GM23338 (cell line): ENCODE measurements around the gene RXFP1. TPM values are rescaled to one million over a fixed set of nuclear protein-coding genes. Genes with fewer than 3 reads are reported as not detected.

ENCODE experiments used
- ATAC-seq: fragments of 200-7000 bp; cut with Tn5 transposase; 3 replicates; pipeline ENCODE4 v1.9.1; 2020
- DNase-seq: peaks from one replicate; pipeline ENCODE4 v3.0.0-alpha.2; 2015; ENCODE audit warnings: low spot score
- H2AFZ ChIP-seq: fragments of 200-600 bp; sonication (generic); 2 replicates; pipeline ENCODE4 v1.8.0; 2016; ENCODE audit warnings: antibody characterized with exemption, mild to moderate bottlenecking, moderate library complexity
- H3F3A ChIP-seq: fragments of 200-600 bp; sonication (generic); replicated peaks from 2 replicates; pipeline ENCODE4 v1.8.0; 2017; ENCODE audit warnings: antibody characterized with exemption, mixed run types, low read depth
- H3K27ac ChIP-seq: fragments of 200-600 bp; sonication (generic); 2 replicates; pipeline ENCODE4 v1.6.1; 2016; ENCODE audit warnings: low read depth
- H3K27me3 ChIP-seq: fragments of 200-600 bp; sonication (generic); 2 replicates; pipeline ENCODE4 v1.8.0; 2016; ENCODE audit warnings: mild to moderate bottlenecking, mixed run types, moderate library complexity; ENCODE audit not compliant: insufficient read depth
- H3K36me3 ChIP-seq: fragments of 200-600 bp; sonication (generic); 2 replicates; pipeline ENCODE4 v1.8.0; 2016; ENCODE audit warnings: mild to moderate bottlenecking; ENCODE audit not compliant: insufficient read depth
- H3K4me1 ChIP-seq: fragments of 200-600 bp; sonication (generic); 2 replicates; pipeline ENCODE4 v1.8.0; 2016; ENCODE audit warnings: mild to moderate bottlenecking, moderate library complexity; ENCODE audit not compliant: insufficient read depth
- H3K4me2 ChIP-seq: fragments of 200-600 bp; sonication (generic); 2 replicates; pipeline ENCODE4 v1.7.1; 2017; ENCODE audit warnings: mixed run types
- H3K4me3 ChIP-seq: fragments of 200-600 bp; sonication (generic); 2 replicates; pipeline ENCODE4 v1.6.1; 2016; ENCODE audit warnings: mixed run types
- H3K79me2 ChIP-seq: fragments of 200-600 bp; sonication (generic); replicated peaks from 2 replicates; pipeline ENCODE4 v1.8.0; 2017; ENCODE audit warnings: mild to moderate bottlenecking; ENCODE audit not compliant: insufficient read depth
- H3K9me2 ChIP-seq: fragments of 200-600 bp; sonication (generic); 2 replicates; pipeline ENCODE4 v1.8.0; 2017; ENCODE audit not compliant: insufficient read depth
- H4K20me1 ChIP-seq: fragments of 200-600 bp; sonication (generic); replicated peaks from 2 replicates; pipeline ENCODE4 v1.8.0; 2017; ENCODE audit warnings: mild to moderate bottlenecking; ENCODE audit not compliant: insufficient read depth
- H3K27ac Mint-ChIP-seq: 2 replicates; pipeline ENCODE4 v1.8.0; 2020; ENCODE audit warnings: inconsistent platforms, mild to moderate bottlenecking, moderate library complexity, mixed read lengths
- H3K27me3 Mint-ChIP-seq: 3 replicates; pipeline ENCODE4 v1.8.0; 2022; ENCODE audit warnings: low read depth, mild to moderate bottlenecking, moderate library complexity, mixed read lengths, inconsistent platforms; ENCODE audit not compliant: insufficient read depth, poor library complexity
- H3K36me3 Mint-ChIP-seq: 3 replicates; pipeline ENCODE4 v1.8.0; 2021; ENCODE audit warnings: low read depth, mild to moderate bottlenecking, inconsistent platforms, moderate library complexity, mixed read lengths
- H3K4me1 Mint-ChIP-seq: 3 replicates; pipeline ENCODE4 v1.8.0; 2020; ENCODE audit warnings: mild to moderate bottlenecking, inconsistent platforms, mixed read lengths
- H3K4me3 Mint-ChIP-seq: 3 replicates; pipeline ENCODE4 v1.8.0; 2021; ENCODE audit warnings: moderate library complexity, mild to moderate bottlenecking, inconsistent platforms, mixed read lengths
- H3K9me3 Mint-ChIP-seq: 3 replicates; pipeline ENCODE4 v1.8.0; 2020; ENCODE audit warnings: moderate library complexity, mild to moderate bottlenecking, inconsistent platforms, mixed read lengths
- CREB1 ChIP-seq: fragments of 250-450 bp; sonication (Bioruptor Pico); IDR thresholded peaks from 2 replicates; pipeline ENCODE4 v1.5.0; 2020; ENCODE audit warnings: low read depth, mild to moderate bottlenecking, moderate library complexity
- EZH2phosphoT487 ChIP-seq: fragments of 200-600 bp; sonication (generic); IDR thresholded peaks from one replicate; pipeline ENCODE4 v1.8.1; 2018; ENCODE audit warnings: antibody characterized with exemption; ENCODE audit not compliant: unreplicated experiment
- JUNB ChIP-seq: IDR thresholded peaks from one replicate; pipeline ENCODE4 v1.6.1; 2016; ENCODE audit warnings: antibody characterized with exemption; ENCODE audit not compliant: unreplicated experiment
- NANOG ChIP-seq: IDR thresholded peaks from 2 replicates; pipeline ENCODE4 v1.6.1; 2016; ENCODE audit warnings: antibody characterized with exemption, borderline replicate concordance
- ZNF114 ChIP-seq: fragments of 250-450 bp; sonication (Bioruptor Pico); IDR thresholded peaks from 2 replicates; pipeline ENCODE4 v1.5.0; 2020; ENCODE audit warnings: mild to moderate bottlenecking, moderate library complexity
- ZNF331 ChIP-seq: fragments of 250-450 bp; sonication (Bioruptor Pico); IDR thresholded peaks from 2 replicates; pipeline ENCODE4 v1.5.0; 2020; ENCODE audit warnings: low read depth, mild to moderate bottlenecking, moderate library complexity
- polyA plus RNA-seq: library from polyadenylated mRNA; unstranded; fragments of >200 nt; fragmentation: Nextera tagmentation; extraction: Ambion mirVana; gene quantifications from 2 replicates; pipeline ENCODE4 v1.2.1, GENCODE V29; 2016
- total RNA-seq: library from RNA; depleted of rRNA; stranded (reverse); fragments of >200 nt; shearing (Covaris generic); gene quantifications from 2 replicates; pipeline ENCODE4 v1.2.3, GENCODE V29; 2014
- TF ChIP-seq, protein P1 (sequence below): IDR thresholded peaks from 2 replicates; pipeline ENCODE4 v1.6.1; 2016; ENCODE audit warnings: antibody characterized with exemption
- TF ChIP-seq, protein P2 (sequence below): fragments of 250-450 bp; sonication (Bioruptor Pico); IDR thresholded peaks from 2 replicates; pipeline ENCODE4 v1.5.0; 2020; ENCODE audit warnings: mild to moderate bottlenecking, moderate library complexity

RXFP1 gene
- total and polyA plus RNA-seq, 2 experiments from 2014 or later = 0.63 TPM; not detected in 1

DNA sequence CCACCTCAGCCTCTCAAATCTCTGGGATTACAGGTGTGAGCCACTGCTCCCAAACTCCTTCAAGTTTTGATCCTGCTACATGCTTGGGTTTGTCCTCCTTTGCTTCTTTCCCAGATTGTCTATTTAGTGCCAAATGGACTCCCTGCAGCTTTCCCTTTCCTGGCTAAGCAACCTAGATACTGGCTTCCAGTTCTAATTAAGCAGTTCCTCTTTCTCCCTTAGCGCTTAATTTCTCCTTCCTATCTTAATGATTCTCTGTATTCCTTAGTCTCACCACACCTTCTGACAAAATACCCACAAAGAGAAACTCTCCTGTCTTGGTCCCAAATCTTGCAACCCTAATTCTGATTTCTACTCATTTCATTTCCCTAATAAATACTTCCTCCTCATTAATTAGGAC, 7.8 kb downstream of the RXFP1 start:
- Histone ChIP-seq H3K36me3 (no peaks in the 10 kb centered on the region), H3K4me1 (peaks cover 8% of the 10 kb centered on the region), H2AFZ (peak overlapping the region; percentile 2; the same call in 1 of the 2 replicates), H3K4me2 (no peak overlapping the region), H3K9me2 (no peaks in the 10 kb centered on the region), H4K20me1 (no peaks in the 10 kb centered on the region), H3K4me3 (no peak overlapping the region), H3K27me3 (no peaks in the 10 kb centered on the region), H3F3A (no peaks in the 10 kb centered on the region), H3K27ac (no peak overlapping the region), H3K79me2 (no peaks in the 10 kb centered on the region)
- no peak overlapping the region for H3K4me3 Mint-ChIP-seq
- H3K27ac Mint-ChIP-seq = peak overlapping the region; percentile 8; the same call in 1 of the 2 replicates
- no peaks in the 10 kb centered on the region for H3K9me3 Mint-ChIP-seq
- DNase-seq (no peak), ATAC-seq (no peak)
- peaks cover 4% of the 10 kb centered on the region for H3K27me3 Mint-ChIP-seq
- no peaks in the 10 kb centered on the region for H3K36me3 Mint-ChIP-seq
- peaks cover 27% of the 10 kb centered on the region for H3K4me1 Mint-ChIP-seq
- no peak for TF ChIP-seq EZH2phosphoT487
- TF ChIP-seq CREB1 (CRISPR knock-in tag) = no peak
- TF ChIP-seq, protein P1, sequence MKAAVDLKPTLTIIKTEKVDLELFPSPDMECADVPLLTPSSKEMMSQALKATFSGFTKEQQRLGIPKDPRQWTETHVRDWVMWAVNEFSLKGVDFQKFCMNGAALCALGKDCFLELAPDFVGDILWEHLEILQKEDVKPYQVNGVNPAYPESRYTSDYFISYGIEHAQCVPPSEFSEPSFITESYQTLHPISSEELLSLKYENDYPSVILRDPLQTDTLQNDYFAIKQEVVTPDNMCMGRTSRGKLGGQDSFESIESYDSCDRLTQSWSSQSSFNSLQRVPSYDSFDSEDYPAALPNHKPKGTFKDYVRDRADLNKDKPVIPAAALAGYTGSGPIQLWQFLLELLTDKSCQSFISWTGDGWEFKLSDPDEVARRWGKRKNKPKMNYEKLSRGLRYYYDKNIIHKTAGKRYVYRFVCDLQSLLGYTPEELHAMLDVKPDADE = no peak
- no peak for TF ChIP-seq NANOG
- TF ChIP-seq, protein P2, sequence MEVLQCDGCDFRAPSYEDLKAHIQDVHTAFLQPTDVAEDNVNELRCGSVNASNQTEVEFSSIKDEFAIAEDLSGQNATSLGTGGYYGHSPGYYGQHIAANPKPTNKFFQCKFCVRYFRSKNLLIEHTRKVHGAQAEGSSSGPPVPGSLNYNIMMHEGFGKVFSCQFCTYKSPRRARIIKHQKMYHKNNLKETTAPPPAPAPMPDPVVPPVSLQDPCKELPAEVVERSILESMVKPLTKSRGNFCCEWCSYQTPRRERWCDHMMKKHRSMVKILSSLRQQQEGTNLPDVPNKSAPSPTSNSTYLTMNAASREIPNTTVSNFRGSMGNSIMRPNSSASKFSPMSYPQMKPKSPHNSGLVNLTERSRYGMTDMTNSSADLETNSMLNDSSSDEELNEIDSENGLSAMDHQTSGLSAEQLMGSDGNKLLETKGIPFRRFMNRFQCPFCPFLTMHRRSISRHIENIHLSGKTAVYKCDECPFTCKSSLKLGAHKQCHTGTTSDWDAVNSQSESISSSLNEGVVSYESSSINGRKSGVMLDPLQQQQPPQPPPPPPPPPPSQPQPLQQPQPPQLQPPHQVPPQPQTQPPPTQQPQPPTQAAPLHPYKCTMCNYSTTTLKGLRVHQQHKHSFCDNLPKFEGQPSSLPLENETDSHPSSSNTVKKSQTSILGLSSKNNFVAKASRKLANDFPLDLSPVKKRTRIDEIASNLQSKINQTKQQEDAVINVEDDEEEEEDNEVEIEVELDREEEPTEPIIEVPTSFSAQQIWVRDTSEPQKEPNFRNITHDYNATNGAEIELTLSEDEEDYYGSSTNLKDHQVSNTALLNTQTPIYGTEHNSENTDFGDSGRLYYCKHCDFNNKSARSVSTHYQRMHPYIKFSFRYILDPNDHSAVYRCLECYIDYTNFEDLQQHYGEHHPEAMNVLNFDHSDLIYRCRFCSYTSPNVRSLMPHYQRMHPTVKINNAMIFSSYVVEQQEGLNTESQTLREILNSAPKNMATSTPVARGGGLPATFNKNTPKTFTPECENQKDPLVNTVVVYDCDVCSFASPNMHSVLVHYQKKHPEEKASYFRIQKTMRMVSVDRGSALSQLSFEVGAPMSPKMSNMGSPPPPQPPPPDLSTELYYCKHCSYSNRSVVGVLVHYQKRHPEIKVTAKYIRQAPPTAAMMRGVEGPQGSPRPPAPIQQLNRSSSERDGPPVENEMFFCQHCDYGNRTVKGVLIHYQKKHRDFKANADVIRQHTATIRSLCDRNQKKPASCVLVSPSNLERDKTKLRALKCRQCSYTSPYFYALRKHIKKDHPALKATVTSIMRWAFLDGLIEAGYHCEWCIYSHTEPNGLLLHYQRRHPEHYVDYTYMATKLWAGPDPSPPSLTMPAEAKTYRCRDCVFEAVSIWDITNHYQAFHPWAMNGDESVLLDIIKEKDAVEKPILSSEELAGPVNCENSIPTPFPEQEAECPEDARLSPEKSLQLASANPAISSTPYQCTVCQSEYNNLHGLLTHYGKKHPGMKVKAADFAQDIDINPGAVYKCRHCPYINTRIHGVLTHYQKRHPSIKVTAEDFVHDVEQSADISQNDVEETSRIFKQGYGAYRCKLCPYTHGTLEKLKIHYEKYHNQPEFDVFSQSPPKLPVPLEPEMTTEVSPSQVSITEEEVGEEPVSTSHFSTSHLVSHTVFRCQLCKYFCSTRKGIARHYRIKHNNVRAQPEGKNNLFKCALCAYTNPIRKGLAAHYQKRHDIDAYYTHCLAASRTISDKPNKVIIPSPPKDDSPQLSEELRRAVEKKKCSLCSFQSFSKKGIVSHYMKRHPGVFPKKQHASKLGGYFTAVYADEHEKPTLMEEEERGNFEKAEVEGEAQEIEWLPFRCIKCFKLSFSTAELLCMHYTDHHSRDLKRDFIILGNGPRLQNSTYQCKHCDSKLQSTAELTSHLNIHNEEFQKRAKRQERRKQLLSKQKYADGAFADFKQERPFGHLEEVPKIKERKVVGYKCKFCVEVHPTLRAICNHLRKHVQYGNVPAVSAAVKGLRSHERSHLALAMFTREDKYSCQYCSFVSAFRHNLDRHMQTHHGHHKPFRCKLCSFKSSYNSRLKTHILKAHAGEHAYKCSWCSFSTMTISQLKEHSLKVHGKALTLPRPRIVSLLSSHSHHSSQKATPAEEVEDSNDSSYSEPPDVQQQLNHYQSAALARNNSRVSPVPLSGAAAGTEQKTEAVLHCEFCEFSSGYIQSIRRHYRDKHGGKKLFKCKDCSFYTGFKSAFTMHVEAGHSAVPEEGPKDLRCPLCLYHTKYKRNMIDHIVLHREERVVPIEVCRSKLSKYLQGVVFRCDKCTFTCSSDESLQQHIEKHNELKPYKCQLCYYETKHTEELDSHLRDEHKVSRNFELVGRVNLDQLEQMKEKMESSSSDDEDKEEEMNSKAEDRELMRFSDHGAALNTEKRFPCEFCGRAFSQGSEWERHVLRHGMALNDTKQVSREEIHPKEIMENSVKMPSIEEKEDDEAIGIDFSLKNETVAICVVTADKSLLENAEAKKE (CRISPR knock-in tag) = no peak
- TF ChIP-seq JUNB = no peak
- TF ChIP-seq ZNF331 (CRISPR knock-in tag) = no peak
- TF ChIP-seq ZNF114 = no peak
